Mesendoderm (in vitro differentiated cells): ENCODE data around the gene TP73.

Experiments used
- DNase-seq: peaks from one replicate; pipeline ENCODE4 v3.0.0; 2013
- H2AK5ac ChIP-seq: 2 replicates; pipeline ENCODE4 v1.6.1; 2013; ENCODE audit warnings: low read length, inconsistent platforms
- H2BK120ac ChIP-seq: 2 replicates; pipeline ENCODE4 v1.6.1; 2013; ENCODE audit warnings: low read depth, mild to moderate bottlenecking, low read length, moderate library complexity, mixed read lengths
- H2BK15ac ChIP-seq: replicated peaks from 2 replicates; pipeline ENCODE4 v1.6.1; 2013; ENCODE audit warnings: low read depth, mild to moderate bottlenecking, moderate library complexity
- H2BK5ac ChIP-seq: 2 replicates; pipeline ENCODE4 v1.6.1; 2013; ENCODE audit warnings: low read length, inconsistent platforms
- H3K18ac ChIP-seq: 2 replicates; pipeline ENCODE4 v1.6.1; 2013; ENCODE audit warnings: mild to moderate bottlenecking, low read length, mixed read lengths
- H3K23ac ChIP-seq: one replicate; pipeline ENCODE4 v1.6.1; 2013; ENCODE audit warnings: low read length
- H3K27ac ChIP-seq: 2 replicates; pipeline ENCODE4 v1.5.1; 2013; ENCODE audit warnings: low read depth, mild to moderate bottlenecking, inconsistent platforms, low read length, moderate library complexity
- H3K27me3 ChIP-seq: 2 replicates; pipeline ENCODE4 v1.6.1; 2013; ENCODE audit warnings: low read length, control low read depth, mild to moderate bottlenecking, inconsistent platforms; ENCODE audit not compliant: insufficient read depth, poor library complexity
- H3K36me3 ChIP-seq: 2 replicates; pipeline ENCODE4 v1.6.1; 2013; ENCODE audit warnings: low read length, inconsistent platforms; ENCODE audit not compliant: control insufficient read depth, insufficient read depth
- H3K4ac ChIP-seq: one replicate; pipeline ENCODE4 v1.6.1; 2013; ENCODE audit warnings: low read depth, mild to moderate bottlenecking, low read length, moderate library complexity
- H3K4me1 ChIP-seq: 2 replicates; pipeline ENCODE4 v1.6.1; 2013; ENCODE audit warnings: low read depth, low read length, inconsistent platforms; ENCODE audit not compliant: control insufficient read depth
- H3K4me2 ChIP-seq: 2 replicates; pipeline ENCODE4 v1.6.1; 2013; ENCODE audit warnings: low read length
- H3K4me3 ChIP-seq: 2 replicates; pipeline ENCODE4 v1.5.1; 2013; ENCODE audit warnings: mild to moderate bottlenecking, low read length
- H3K56ac ChIP-seq: one replicate; pipeline ENCODE4 v1.6.1; 2013; ENCODE audit warnings: low read length
- H3K79me1 ChIP-seq: 2 replicates; pipeline ENCODE4 v1.6.1; 2013; ENCODE audit warnings: low read length, inconsistent platforms
- H3K79me2 ChIP-seq: 2 replicates; pipeline ENCODE4 v1.6.1; 2013; ENCODE audit warnings: mild to moderate bottlenecking, low read length; ENCODE audit not compliant: control insufficient read depth, insufficient read depth
- H3K9ac ChIP-seq: 2 replicates; pipeline ENCODE4 v1.6.1; 2013; ENCODE audit warnings: low read length, inconsistent platforms
- H4K5ac ChIP-seq: one replicate; pipeline ENCODE4 v1.6.1; 2013; ENCODE audit warnings: low read length
- H4K8ac ChIP-seq: one replicate; pipeline ENCODE4 v1.6.1; 2013; ENCODE audit warnings: low read depth, mild to moderate bottlenecking, control low read depth, low read length, moderate library complexity
- WGBS: extraction: QIAGEN DNeasy Blood & Tissue Kit; methylation state at CpG from one replicate; pipeline ENCODE4 v1.1.7; 2013; ENCODE audit warnings: low lambda C conversion rate, missing lambda C conversion rate; ENCODE audit not compliant: insufficient coverage; ENCODE audit errors: extremely low coverage; 5-methylcytosine and 5-hydroxymethylcytosine counted together

TP73 gene

DNA sequence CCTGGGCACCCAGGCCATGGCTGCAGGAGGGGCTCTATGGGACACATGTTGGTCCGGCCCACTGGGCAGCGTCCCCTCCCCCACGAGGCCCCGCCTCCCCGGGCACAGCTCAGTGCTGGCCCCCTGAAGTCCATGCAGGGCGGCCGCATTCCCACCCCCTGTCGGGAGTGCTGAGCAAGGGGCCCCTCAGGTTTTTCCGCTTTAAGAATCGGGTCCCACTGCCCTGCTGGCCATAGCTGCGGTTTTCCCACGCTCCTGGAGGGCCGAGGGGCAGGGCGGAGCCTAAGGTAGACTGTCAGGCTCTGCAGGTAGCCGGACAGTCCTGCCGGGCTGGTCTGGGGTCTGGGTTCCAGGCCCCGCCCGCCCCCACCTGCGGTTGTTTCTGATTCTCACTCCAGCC, 56.5 kb downstream of the TP73 start:
- Histone ChIP-seq H2BK120ac (no peak overlapping the region), H3K9ac (no peak overlapping the region), H3K79me1 (no peaks in the 10 kb centered on the region), H4K5ac (no peak overlapping the region), H4K8ac (no peak overlapping the region), H3K56ac (no peak overlapping the region), H3K4ac (no peak overlapping the region), H2BK15ac (no peak overlapping the region), H3K4me1 (no peaks in the 10 kb centered on the region), H3K79me2 (no peaks in the 10 kb centered on the region), H3K4me3 (no peak overlapping the region), H2AK5ac (no peak overlapping the region), H3K23ac (no peak overlapping the region), H3K27ac (no peak overlapping the region), H3K27me3 (no peaks in the 10 kb centered on the region), H2BK5ac (no peak overlapping the region), H3K18ac (no peak overlapping the region), H3K36me3 (no peaks in the 10 kb centered on the region), H3K4me2 (no peak overlapping the region)
- no peak for DNase-seq
- no CpG with 5 or more reads among the region's 19 CpGs for WGBS

DNA sequence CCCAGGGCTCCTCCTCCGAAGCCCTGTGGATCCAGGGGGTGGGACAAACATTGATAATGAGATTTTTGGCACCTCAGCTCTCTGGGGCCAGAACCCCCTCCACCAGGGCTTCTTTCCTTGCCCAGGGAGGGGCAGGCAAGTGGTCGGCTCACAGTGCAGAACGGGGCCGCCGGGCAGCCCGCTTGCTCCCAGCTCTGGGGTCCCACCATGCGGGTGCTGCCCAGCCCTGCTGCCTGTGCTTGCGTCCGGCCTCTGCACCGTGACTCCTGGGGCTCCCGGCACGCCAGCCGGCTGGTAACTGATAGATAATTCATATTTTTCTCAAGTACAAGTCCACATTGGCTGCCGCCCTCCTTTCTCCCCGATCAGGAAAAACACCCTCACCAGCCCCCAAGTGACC, 57.9 kb downstream of the TP73 start:
- H3K79me1 ChIP-seq, result no peaks in the 10 kb centered on the region
- H3K27ac ChIP-seq, result no peak overlapping the region
- no peak overlapping the region for H3K4me2 ChIP-seq
- H3K27me3 ChIP-seq, result no peaks in the 10 kb centered on the region
- H4K5ac ChIP-seq, result no peak overlapping the region
- H3K79me2 ChIP-seq, result no peaks in the 10 kb centered on the region
- no peak overlapping the region for H4K8ac ChIP-seq
- H3K4ac ChIP-seq, result no peak overlapping the region
- WGBS, result no CpG with 5 or more reads among the region's 15 CpGs
- H3K18ac ChIP-seq, result no peak overlapping the region
- H2BK15ac ChIP-seq, result no peak overlapping the region
- H3K23ac ChIP-seq, result no peak overlapping the region
- no peak overlapping the region for H3K9ac ChIP-seq
- no peaks in the 10 kb centered on the region for H3K36me3 ChIP-seq
- no peaks in the 10 kb centered on the region for H3K4me1 ChIP-seq
- no peak overlapping the region for H3K4me3 ChIP-seq
- H2BK120ac ChIP-seq, result no peak overlapping the region
- no peak for DNase-seq
- H3K56ac ChIP-seq, result no peak overlapping the region
- H2AK5ac ChIP-seq, result no peak overlapping the region
- no peak overlapping the region for H2BK5ac ChIP-seq

DNA sequence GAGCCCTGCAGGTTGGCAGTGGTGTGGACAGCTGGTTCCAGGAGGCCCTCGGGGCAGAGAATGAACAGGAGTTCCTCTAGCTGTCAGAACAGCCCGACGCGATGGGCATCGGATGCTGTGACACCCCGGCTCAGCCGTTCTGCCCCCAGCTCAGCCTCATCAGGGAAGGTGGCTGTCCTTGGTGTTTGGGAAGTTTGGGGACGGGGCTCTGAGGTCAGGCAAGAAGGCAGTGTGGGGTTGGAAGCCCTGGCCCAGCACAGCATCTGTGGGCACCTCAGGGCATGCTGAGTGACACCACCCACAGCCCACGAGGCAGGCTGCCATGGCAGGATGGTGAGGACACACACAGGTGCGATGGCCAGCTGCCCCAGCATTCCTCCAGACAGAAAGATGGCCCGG, 59.1 kb downstream of the TP73 start:
- Histone ChIP-seq H3K4me2 (no peak overlapping the region), H4K5ac (no peak overlapping the region), H3K36me3 (no peaks in the 10 kb centered on the region), H2BK120ac (no peak overlapping the region), H2BK5ac (no peak overlapping the region), H3K9ac (no peak overlapping the region), H4K8ac (no peak overlapping the region), H3K27me3 (no peaks in the 10 kb centered on the region), H3K79me1 (no peaks in the 10 kb centered on the region), H3K18ac (no peak overlapping the region), H3K4me3 (no peak overlapping the region), H2AK5ac (no peak overlapping the region), H3K23ac (no peak overlapping the region), H2BK15ac (no peak overlapping the region), H3K27ac (no peak overlapping the region), H3K79me2 (no peaks in the 10 kb centered on the region), H3K4ac (no peak overlapping the region), H3K56ac (no peak overlapping the region), H3K4me1 (no peaks in the 10 kb centered on the region)
- no peak for DNase-seq
- WGBS, result no CpG with 5 or more reads among the region's 11 CpGs

DNA sequence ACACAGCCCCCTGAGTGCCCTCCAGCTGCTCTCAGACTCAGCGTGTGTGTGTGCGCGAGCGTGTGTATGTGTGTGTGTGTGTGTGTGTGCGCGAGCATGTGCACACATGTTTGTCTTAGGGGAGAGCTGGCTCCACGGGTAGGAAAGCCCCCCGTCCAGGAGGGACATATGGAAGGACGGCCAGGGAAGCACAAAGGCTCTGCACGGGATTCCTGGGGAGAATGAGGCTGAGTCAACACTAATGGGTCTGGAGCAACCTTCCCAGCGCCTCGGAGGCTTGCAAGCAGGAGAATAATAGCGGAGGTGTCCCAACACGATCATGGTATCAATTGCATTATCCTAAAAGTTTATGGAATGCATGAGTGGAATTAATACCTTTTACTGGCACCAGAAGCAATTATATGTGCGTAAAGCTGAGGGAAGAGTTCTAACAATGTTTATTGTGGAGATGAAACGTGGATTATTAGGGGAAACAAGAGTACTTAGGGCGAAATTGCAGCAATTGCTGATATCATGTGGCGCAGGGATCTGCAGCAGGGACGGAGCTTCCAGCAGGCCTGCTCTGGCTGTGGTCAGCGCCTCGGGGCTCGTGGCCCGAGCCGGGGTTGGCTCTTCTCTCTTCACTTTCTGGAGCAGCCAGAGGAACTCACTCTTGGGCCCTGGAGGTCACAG, 59.6 kb downstream of the TP73 start:
- H3K4ac ChIP-seq, result no peak overlapping the region
- H3K36me3 ChIP-seq, result no peaks in the 10 kb centered on the region
- no peaks in the 10 kb centered on the region for H3K79me2 ChIP-seq
- H3K56ac ChIP-seq, result no peak overlapping the region
- no peaks in the 10 kb centered on the region for H3K27me3 ChIP-seq
- no peak overlapping the region for H3K4me3 ChIP-seq
- H3K18ac ChIP-seq, result no peak overlapping the region
- H3K9ac ChIP-seq, result no peak overlapping the region
- H3K79me1 ChIP-seq, result no peaks in the 10 kb centered on the region
- no CpG with 5 or more reads among the region's 24 CpGs for WGBS
- H4K8ac ChIP-seq, result no peak overlapping the region
- no peak for DNase-seq
- no peak overlapping the region for H3K4me2 ChIP-seq
- no peak overlapping the region for H2BK5ac ChIP-seq
- H3K23ac ChIP-seq, result no peak overlapping the region
- no peak overlapping the region for H2BK120ac ChIP-seq
- H4K5ac ChIP-seq, result no peak overlapping the region
- H3K4me1 ChIP-seq, result no peaks in the 10 kb centered on the region
- H3K27ac ChIP-seq, result no peak overlapping the region
- no peak overlapping the region for H2BK15ac ChIP-seq
- no peak overlapping the region for H2AK5ac ChIP-seq

DNA sequence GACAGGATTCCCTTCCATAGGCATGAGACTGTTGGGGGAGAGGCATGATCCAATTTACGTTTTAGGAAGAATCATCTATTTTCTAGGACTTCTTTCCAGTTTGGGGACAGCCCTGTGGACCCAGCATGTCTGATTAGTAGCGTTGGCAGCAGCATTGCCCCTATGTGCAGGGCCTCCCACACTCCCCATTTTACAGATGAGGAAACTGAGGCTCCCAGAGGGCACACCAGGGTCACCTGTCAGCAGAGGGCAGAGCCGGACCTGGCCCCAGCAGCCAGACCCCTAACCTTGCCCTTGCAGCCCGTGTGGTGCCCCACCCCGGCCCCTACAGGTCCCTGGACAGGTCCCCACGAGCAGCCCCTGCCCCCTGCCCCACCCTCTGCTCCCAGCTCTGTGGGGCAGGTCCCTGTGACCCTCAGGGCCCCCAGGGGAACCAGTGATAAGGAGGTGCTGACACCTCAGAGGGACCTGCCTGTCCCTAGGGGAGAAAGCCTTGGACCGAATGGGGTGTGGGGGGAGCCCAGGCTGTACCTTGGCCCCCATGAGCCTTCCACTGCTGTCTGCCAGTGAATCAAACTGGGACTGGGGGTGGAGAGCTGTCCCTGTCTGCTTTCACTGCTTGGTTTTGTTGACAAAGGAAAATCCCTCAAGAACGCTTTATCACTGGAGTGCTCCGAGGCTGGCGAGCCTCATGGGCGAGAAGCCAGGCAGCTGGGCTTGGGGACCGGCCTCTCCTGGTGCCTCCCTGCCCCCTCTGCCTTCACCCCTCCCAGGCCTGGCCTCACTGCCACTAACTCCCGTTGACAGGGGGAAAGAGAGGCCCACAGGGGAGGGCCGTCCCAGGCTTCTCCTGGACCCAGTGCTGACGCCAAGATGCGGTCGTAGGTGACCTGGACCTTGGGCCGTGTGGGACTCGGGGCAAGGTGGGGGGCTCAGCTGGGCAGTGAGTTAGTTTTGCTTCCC, 60.5 kb downstream of the TP73 start:
- Histone ChIP-seq H3K9ac (no peak overlapping the region), H2AK5ac (no peak overlapping the region), H3K23ac (no peak overlapping the region), H3K79me2 (no peaks in the 10 kb centered on the region), H3K36me3 (no peaks in the 10 kb centered on the region), H4K5ac (no peak overlapping the region), H2BK120ac (no peak overlapping the region), H3K4me2 (no peak overlapping the region), H3K79me1 (no peaks in the 10 kb centered on the region), H3K27me3 (no peaks in the 10 kb centered on the region), H3K4me3 (no peak overlapping the region), H4K8ac (no peak overlapping the region), H2BK5ac (no peak overlapping the region), H3K4me1 (no peaks in the 10 kb centered on the region), H3K56ac (no peak overlapping the region), H2BK15ac (no peak overlapping the region), H3K27ac (no peak overlapping the region), H3K4ac (no peak overlapping the region), H3K18ac (no peak overlapping the region)
- DNase-seq, result no peak
- WGBS, result no CpG with 5 or more reads among the region's 19 CpGs
